Panc1 (cell line): ENCODE data around the gene CD48. TPM values are rescaled to one million over a fixed set of nuclear protein-coding genes. Genes with fewer than 3 reads are reported as not detected.

Experiments
- ATAC-seq: fragments of 200-7000 bp; cut with Tn5 transposase; 2 replicates; pipeline ENCODE4 v1.9.1; 2020; ENCODE audit warnings: mild to moderate bottlenecking, moderate library complexity
- BruUV-seq: library from RNA; stranded (reverse); fragments of 400-500 nt; replicated peaks from 2 replicates; lab custom pipeline; 2021; lab: Mats Ljungman, UMichigan
- CTCF ChIA-PET: fragments of 300-600 bp; sonication (Branson Sonifier 250); formaldehyde crosslinking; loops from one replicate; lab custom pipeline; 2022; ENCODE audit warnings: antibody characterized with exemption; lab: Charles Lee
- POLR2A ChIA-PET: fragments of 300-600 bp; sonication (Branson Sonifier 250); formaldehyde crosslinking; loops from one replicate; lab custom pipeline; 2022; ENCODE audit warnings: antibody characterized with exemption; lab: Charles Lee
- DNase-seq: peaks from one replicate; pipeline ENCODE4 v3.0.0-alpha.2; 2010; ENCODE audit warnings: low read depth, low spot score
- H3K27ac ChIP-seq: 2 replicates; pipeline ENCODE4 v1.5.1; 2011; ENCODE audit warnings: mild to moderate bottlenecking, low read length, inconsistent platforms
- H3K27me3 ChIP-seq: fragments of 200-500 bp; sonication (Bioruptor generic); 2 replicates; pipeline ENCODE4 v1.6.0; 2014; ENCODE audit warnings: low read length, inconsistent platforms; ENCODE audit not compliant: control insufficient read depth, insufficient read depth
- H3K36me3 ChIP-seq: fragments of 200-500 bp; sonication (Bioruptor generic); 2 replicates; pipeline ENCODE4 v1.5.1; 2014; ENCODE audit warnings: inconsistent platforms, mild to moderate bottlenecking, low read length, moderate library complexity; ENCODE audit not compliant: control insufficient read depth, insufficient read depth
- H3K4me1 ChIP-seq: 2 replicates; pipeline ENCODE4 v1.5.1; 2011; ENCODE audit warnings: inconsistent platforms, mild to moderate bottlenecking, low read length, moderate library complexity; ENCODE audit not compliant: control insufficient read depth, insufficient read depth
- H3K4me3 ChIP-seq, 2 experiments: 2 replicates each; pipeline ENCODE4 v1.5.1; 2011 to 2012; ENCODE audit warnings: low read depth in 2 of 2, low read length in 2 of 2, mild to moderate bottlenecking in 2 of 2, inconsistent platforms in 1 of 2, moderate library complexity in 1 of 2
- H3K9me3 ChIP-seq: fragments of 200-500 bp; sonication (Bioruptor generic); 2 replicates; pipeline ENCODE4 v1.5.1; 2014; ENCODE audit warnings: low read depth, mild to moderate bottlenecking, inconsistent platforms, low read length, moderate library complexity; ENCODE audit not compliant: control insufficient read depth, insufficient read depth
- POLR2AphosphoS5 ChIP-seq: IDR thresholded peaks from 2 replicates; pipeline ENCODE4 v1.6.1; 2012; ENCODE audit warnings: mild to moderate bottlenecking, low read depth, low read length, moderate library complexity
- SIN3A ChIP-seq: IDR thresholded peaks from 2 replicates; pipeline ENCODE4 v1.6.1; 2012; ENCODE audit warnings: low read depth, mild to moderate bottlenecking, low read length, moderate library complexity, borderline replicate concordance; ENCODE audit not compliant: insufficient read depth
- TCF7L2 ChIP-seq: IDR thresholded peaks from 2 replicates; pipeline ENCODE4 v1.6.1; 2011; ENCODE audit warnings: mild to moderate bottlenecking, low read depth, low read length, inconsistent platforms
- in situ Hi-C: cut with HindIII; loops from 2 replicates; pipeline ENCODE4 v1.10.0; 2016; ENCODE audit warnings: low sequenced_read_pairs, low pct_unique_long_range_greater_than_20kb
- intact Hi-C: fragments of 100-400 bp; cut with micrococcal nuclease; formaldehyde crosslinking; loops from one replicate; pipeline ENCODE4 v1.10.0; 2022; ENCODE audit not compliant: unreplicated experiment
- total RNA-seq: library from RNA; stranded (reverse); gene quantifications from one replicate; pipeline ENCODE4 v1.2.1, GENCODE V29; 2021; ENCODE audit not compliant: unreplicated experiment
- TF ChIP-seq, protein P1 (sequence below), 2 experiments: IDR thresholded peaks; 2 replicates each; pipeline ENCODE4 v1.6.1; 2011 to 2012; ENCODE audit warnings: low read depth in 2 of 2, control low read depth in 1 of 2, low read length in 1 of 2, mild to moderate bottlenecking in 1 of 2, moderate library complexity in 1 of 2; ENCODE audit not compliant: insufficient read depth in 1 of 2
- TF ChIP-seq, protein P2 (sequence below): fragments of 450-650 bp; IDR thresholded peaks from 2 replicates; pipeline ENCODE4 v1.5.1; 2017; ENCODE audit warnings: mild to moderate bottlenecking

The CD48 gene
- total RNA-seq, 1 experiment from 2014 or later, result 0.67 TPM

DNA sequence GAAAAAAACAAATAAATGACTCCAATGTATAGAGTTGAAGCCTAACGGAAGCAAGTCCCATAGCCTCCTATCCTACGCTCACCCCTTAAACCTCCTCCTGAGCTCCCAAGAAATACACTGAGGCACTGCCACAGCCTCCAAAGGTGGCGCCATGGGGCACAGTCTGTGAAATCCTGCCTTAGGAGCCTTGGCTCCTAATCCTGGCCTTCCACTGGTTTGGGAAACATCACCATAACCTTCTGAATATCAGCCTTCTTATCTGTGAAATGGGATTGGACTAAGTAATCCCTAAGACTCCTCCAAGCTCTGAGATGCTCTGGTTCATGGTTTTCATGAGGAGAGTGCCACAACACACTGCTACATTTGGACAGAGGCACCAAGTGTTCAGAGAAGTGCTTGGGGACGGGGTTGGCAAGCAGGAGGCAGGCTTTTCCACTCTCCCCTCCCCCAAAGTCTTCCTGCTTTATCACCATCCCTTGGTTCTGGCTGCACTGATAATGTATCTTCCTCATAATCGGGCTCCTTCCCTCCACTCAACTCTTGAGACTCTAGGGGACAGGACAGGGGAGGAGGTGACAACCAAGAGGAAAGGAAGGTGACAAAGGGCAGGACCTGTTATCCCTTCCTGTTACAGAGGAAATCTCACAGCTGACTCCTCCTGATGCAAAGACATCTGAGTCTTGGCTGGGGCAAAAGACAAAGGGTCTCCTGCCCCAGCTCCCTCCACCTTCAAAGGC, 30.2 kb upstream of the CD48 start:
- intact Hi-C loops (no loop called here), in situ Hi-C loops (no loop called here)
- CTCF ChIA-PET, result interaction anchor here (0.5 kb wide), 1 partner anchor 12 kb away, joined by 3 read pairs; no protein-coding TSS in a partner anchor
- POLR2A ChIA-PET, result no interaction called here
- Histone ChIP-seq H3K9me3 (no peaks in the 10 kb centered on the region), H3K27me3 (peaks cover 5% of the 10 kb centered on the region; the same call in 1 of the 2 replicates), H3K27ac (no peak overlapping the region), H3K36me3 (no peaks in the 10 kb centered on the region), H3K4me1 (no peaks in the 10 kb centered on the region), H3K4me3 (no peak overlapping the region)
- ATAC-seq (no peak), DNase-seq (no peak)
- BruUV-seq, result no TSS peak
- TF ChIP-seq, protein P1, sequence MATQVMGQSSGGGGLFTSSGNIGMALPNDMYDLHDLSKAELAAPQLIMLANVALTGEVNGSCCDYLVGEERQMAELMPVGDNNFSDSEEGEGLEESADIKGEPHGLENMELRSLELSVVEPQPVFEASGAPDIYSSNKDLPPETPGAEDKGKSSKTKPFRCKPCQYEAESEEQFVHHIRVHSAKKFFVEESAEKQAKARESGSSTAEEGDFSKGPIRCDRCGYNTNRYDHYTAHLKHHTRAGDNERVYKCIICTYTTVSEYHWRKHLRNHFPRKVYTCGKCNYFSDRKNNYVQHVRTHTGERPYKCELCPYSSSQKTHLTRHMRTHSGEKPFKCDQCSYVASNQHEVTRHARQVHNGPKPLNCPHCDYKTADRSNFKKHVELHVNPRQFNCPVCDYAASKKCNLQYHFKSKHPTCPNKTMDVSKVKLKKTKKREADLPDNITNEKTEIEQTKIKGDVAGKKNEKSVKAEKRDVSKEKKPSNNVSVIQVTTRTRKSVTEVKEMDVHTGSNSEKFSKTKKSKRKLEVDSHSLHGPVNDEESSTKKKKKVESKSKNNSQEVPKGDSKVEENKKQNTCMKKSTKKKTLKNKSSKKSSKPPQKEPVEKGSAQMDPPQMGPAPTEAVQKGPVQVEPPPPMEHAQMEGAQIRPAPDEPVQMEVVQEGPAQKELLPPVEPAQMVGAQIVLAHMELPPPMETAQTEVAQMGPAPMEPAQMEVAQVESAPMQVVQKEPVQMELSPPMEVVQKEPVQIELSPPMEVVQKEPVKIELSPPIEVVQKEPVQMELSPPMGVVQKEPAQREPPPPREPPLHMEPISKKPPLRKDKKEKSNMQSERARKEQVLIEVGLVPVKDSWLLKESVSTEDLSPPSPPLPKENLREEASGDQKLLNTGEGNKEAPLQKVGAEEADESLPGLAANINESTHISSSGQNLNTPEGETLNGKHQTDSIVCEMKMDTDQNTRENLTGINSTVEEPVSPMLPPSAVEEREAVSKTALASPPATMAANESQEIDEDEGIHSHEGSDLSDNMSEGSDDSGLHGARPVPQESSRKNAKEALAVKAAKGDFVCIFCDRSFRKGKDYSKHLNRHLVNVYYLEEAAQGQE (IDR thresholded peaks at IDR 0.05; ENCODE audit: insufficient read depth in 1 of 2, low read depth in 2 of 2, low read length in 1 of 2), result no peak
- no peak for TF ChIP-seq SIN3A
- no peak for TF ChIP-seq TCF7L2
- no peak for TF ChIP-seq POLR2AphosphoS5
- TF ChIP-seq, protein P2, sequence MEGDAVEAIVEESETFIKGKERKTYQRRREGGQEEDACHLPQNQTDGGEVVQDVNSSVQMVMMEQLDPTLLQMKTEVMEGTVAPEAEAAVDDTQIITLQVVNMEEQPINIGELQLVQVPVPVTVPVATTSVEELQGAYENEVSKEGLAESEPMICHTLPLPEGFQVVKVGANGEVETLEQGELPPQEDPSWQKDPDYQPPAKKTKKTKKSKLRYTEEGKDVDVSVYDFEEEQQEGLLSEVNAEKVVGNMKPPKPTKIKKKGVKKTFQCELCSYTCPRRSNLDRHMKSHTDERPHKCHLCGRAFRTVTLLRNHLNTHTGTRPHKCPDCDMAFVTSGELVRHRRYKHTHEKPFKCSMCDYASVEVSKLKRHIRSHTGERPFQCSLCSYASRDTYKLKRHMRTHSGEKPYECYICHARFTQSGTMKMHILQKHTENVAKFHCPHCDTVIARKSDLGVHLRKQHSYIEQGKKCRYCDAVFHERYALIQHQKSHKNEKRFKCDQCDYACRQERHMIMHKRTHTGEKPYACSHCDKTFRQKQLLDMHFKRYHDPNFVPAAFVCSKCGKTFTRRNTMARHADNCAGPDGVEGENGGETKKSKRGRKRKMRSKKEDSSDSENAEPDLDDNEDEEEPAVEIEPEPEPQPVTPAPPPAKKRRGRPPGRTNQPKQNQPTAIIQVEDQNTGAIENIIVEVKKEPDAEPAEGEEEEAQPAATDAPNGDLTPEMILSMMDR, result no peak

DNA sequence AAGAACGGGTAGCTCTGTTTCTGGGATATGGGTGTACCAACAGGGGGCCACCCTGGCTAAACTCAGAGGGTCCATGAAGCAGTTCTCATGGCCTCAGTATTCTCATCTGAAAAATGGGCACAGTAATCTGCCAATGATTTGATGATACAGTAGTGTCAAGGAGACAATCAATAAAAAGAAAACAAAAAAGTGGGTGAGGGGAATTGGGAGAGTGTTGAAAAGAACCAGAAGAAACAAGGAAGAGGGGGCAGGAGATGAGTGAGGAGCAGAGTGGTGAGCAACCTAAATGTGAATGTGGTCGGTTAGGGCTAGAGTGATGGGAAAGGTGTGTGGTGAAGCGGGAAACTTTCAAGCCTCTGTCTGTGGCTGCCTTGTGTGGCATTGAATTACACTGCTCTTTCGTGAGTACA, 29.5 kb upstream of the CD48 start:
- intact Hi-C loops (no loop called here), in situ Hi-C loops (no loop called here)
- H3K4me3 ChIP-seq, result no peak overlapping the region
- no peaks in the 10 kb centered on the region for H3K36me3 ChIP-seq
- CTCF ChIA-PET, result interaction anchor here (0.5 kb wide), 1 partner anchor 11 kb away, joined by 3 read pairs; no protein-coding TSS in a partner anchor
- H3K4me1 ChIP-seq, result no peaks in the 10 kb centered on the region
- TF ChIP-seq TCF7L2 (no peak), SIN3A (no peak)
- TF ChIP-seq, protein P2, result no peak
- no TSS peak for BruUV-seq
- POLR2A ChIA-PET, result interaction anchor here (0.6 kb wide), 1 partner anchor 26 kb away, joined by 3 read pairs; no protein-coding TSS in a partner anchor
- H3K27ac ChIP-seq, result no peak overlapping the region
- DNase-seq (no peak), ATAC-seq (no peak)
- H3K27me3 ChIP-seq, result peaks cover 3% of the 10 kb centered on the region; the same call in 1 of the 2 replicates
- H3K9me3 ChIP-seq, result no peaks in the 10 kb centered on the region
